NCI-H460 (cell line): ENCODE data around the gene RGS7. TPM values are rescaled to one million over a fixed set of nuclear protein-coding genes. Genes with fewer than 3 reads are reported as not detected.
"Not testable (repeated sequence)": the region's sequence is repeated elsewhere in the genome, so short reads cannot be mapped to it uniquely, and the experiment has no call there.

Experiments
- DNase-seq: peaks from one replicate; pipeline ENCODE4 v3.0.0-alpha.2; 2016; ENCODE audit warnings: low read depth; ENCODE audit errors: extremely low read depth
- total RNA-seq: library from RNA; depleted of rRNA; stranded (reverse); fragments of >200 nt; shearing (Covaris generic); gene quantifications from 2 replicates; pipeline ENCODE4 v1.2.3, GENCODE V29; 2014

The RGS7 gene
- total RNA-seq, 1 experiment from 2014 or later, result 0.10 TPM

DNA sequence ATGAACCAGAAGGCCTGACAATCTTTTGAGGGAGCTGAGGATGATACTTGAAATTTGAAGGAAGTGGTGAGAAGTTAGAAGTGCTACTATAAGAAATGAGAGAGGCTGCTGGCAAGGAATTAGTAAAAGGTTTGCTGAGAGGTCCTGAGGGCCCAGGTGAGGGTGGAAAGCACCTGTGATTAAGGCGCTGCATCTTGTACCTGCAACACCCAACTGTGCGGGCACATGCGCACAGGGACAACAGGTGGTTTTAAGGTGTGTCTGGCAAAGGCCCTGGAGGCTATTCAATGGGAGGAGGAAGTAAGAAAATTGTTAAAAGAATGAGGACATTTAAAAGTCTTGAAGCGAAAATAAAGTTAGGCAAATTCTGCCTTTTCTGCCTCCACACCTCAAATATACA is 349.3 kb downstream of the RGS7 start:
- DNase-seq, result no peak

GRCh38 chr1:240999826-241000225 is 357.2 kb downstream of the RGS7 start:
- no peak for DNase-seq

- DNase-seq, result no peak
Measured at GRCh38 chr1:240998441-240999015, 358.5 kb downstream of the RGS7 start.

- DNase-seq, result no peak
Measured at GRCh38 chr1:240998024-240998423, 359.0 kb downstream of the RGS7 start.

DNA sequence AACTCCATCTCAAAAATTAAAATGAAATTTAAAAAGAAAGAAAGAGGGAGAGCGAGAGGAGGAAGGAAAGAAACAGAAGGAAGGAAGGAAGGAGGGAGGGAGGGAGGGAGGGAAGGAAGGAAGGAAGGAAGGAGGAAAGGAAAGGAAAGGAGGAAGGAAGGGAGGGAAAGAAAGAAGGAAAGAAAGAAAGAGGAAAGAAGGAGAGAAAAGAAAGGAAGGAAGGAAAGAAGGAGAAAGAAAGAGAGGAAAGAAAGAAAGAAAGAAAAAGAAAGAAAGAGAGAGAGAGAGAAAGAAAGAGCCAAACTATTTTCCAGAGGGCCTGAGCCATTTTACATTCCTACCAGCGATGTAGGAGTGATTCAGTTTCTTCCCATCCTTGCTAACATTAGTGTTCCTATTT is 364.0 kb downstream of the RGS7 start:
- no peak for DNase-seq

DNA sequence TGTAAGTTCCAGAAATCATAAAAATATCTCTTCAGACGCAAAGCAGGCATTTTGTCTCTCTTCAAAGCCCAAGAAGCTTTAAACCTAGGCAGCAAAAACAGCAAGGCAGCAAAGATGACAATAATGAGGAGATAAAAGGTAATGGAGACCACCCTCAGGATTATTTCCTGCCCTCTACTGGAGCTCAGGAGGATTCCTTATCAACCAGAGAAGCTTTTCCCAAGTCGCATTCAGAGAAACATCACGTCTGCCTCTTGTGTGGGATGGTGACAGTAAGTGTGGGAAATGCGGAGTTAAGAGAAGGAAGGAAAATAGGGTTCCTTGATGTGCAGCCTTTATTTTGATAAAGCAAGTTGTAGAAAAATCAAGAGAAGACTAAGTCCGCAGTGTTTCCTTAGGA is 365.8 kb downstream of the RGS7 start:
- no peak for DNase-seq

DNA sequence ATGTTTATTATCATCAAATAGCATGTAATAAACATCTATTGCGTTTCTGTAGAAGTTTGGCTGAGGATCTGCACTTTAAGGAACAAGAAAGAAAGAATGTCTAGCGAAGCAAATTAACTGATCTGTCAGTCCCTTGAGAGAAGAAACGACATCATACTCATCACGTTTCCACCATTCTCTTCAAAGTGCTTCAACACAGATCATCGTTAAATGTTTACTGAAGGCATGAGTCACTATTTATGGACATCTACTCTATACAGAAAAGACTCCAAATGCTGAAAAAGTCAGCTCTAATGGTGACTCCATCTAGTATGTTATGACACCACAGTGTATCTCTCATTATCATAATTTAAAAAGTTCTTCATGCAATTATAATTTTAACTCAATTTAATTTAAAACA is 369.1 kb downstream of the RGS7 start:
- no peak for DNase-seq

GRCh38 chr1:240985081-240985480 is 371.9 kb downstream of the RGS7 start:
- DNase-seq, result no peak

DNA sequence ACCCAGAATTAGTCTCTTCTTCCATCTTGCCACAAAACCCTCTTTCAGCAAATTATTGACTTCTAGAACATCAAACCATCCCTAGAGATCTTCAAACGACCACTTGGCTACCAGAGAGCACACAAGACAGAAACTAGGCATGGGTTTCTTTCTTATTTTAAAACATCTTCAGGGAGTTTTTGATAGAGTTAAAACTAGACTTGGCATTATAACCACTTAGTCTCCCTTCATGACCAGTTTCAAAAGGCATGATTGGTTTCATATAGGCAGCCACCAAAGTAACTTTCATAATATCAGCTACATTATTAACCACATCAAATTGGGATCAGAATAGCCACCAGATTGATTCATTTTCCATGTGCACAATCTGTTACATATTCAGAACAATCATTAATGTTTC is 376.7 kb downstream of the RGS7 start:
- DNase-seq, result no peak

- DNase-seq, result no peak
Measured at GRCh38 chr1:240976685-240977084, 380.3 kb downstream of the RGS7 start.

GRCh38 chr1:240973875-240974274 is 383.1 kb downstream of the RGS7 start:
- DNase-seq, result no peak

DNA sequence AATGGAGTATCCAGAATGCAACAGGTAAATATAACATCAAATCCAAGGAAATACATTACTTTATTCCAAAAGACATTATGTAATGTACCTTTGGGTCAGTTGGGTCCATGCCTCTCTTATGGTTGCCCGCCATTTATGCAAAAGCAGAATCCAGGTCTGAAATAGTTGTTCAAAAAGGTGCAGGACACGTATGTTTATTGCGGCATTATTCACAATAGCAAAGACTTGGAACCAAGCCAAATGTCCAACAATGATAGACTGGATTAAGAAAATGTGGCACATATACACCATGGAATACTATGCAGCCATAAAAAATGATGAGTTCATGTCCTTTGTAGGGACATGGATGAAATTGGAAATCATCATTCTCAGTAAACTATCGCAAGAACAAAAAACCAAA is 384.9 kb downstream of the RGS7 start:
- DNase-seq, result not testable (repeated sequence)

DNA sequence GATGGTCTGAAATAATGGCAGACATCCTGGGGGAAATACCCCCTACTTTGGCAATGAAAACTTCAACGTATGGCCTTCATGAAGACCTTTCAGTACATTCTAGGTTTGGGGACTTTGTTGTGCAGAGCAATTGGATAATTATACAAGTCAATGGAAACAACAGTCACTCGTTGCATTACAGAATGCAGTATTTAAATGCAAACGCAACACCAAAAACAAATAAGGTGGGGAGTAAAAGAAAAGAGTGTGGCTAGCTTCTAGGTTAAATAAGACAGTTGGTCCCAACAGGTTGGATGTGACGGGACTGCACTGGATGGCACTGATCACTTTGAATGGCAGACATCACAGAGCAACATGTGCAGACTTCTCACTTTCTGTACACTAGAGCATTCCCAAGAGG is 386.8 kb downstream of the RGS7 start:
- no peak for DNase-seq

DNA sequence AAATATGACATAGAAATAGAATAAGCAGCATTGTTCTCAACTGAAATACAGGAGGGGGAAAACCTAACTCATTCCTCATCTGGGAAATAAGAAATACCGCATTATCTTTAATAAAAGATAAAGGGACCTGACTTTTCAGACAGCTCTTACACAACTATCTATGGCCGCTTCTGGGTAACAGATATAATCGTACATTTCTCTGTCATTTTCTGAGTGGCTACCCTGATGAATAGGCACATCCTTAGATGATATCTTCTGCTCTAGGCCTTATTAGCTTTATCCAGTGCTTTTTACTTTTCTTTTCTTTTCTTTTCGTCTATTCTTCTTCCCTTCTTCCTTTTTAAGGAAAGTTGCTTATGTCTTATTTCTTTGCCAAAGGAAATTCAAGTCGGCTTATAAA is 388.1 kb downstream of the RGS7 start:
- DNase-seq, result no peak

GRCh38 chr1:240967070-240967724 is 389.8 kb downstream of the RGS7 start:
- DNase-seq, result no peak

DNA sequence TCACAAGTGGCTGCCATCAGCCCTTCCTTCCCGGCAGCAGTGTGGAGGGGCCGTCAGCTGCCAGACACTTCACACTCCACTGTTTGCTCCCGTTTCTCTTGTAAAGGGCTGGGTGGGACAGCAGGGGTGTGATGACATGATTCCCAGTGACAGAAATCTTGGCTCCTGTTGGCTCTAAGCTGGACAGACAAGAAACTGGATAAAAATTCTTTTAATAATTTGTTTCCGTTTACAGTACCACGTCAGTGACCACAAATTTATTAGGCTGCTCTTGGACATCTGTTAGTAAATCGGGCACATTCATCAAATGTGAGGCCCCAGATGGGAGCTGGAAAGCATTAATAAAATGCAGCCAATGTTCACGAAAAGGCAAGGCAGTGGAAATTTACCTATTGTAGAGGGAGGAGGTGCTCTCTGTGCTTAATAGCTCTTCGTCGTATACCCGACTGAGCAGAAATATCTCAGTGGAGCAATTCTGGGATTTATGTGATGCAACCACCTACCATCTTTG is 391.4 kb downstream of the RGS7 start:
- no peak for DNase-seq

DNA sequence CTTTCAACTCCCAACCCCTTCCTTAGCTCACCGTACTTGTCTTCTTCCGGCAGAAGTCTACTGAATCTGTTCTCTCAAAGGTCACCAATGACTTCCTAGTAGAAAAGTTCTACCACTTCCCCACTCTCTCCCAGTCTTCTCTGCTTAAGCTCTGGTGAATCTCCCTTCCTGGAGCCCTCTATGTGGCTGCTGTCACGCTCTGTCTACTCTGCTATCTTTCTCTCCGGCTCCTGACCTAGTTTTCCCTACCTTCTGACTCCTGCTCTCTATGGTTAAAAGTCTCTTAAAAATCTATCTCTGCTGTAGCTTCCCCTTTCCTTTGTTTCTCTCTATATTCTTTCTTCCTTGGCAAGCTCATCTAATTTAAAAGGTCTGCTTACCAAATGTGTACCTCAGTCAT is 394.9 kb downstream of the RGS7 start:
- DNase-seq, result no peak

DNA sequence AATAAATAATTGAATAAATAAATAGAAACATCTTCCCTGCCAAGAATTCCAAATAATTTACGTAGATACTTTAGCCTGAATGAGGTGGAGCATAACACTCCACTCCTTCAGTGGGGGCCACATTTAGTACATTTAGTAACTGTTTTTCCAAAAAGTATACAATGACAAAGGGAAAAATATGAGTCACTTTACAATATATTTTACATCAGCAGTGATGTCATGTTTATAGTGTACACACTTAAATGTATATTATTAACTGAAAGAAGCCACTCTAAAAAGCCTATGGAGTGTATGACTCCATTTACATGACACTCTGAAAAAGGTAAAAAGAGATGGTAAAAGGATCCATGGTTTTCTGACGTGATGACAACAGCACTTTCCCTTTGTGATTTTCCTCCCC is 400.6 kb downstream of the RGS7 start:
- no peak for DNase-seq

DNA sequence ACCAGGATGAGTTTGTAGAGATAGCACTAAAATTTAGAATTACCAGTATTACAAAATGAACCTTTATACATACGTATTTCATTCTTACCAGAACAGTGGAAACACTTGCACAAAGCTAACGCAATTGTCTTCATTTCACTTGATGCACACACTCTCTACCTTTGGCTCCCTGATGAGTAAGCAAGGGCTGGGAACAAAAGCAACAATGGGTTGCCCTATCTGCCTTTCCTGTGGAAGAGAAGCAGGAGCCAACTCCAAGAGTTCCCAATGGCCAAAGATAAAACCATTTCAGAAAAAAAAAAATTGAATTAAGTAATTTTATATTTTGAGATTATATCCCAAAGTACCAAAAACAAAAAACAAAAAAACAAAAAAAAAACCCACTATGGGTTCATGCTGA is 401.0 kb downstream of the RGS7 start:
- DNase-seq, result no peak

DNA sequence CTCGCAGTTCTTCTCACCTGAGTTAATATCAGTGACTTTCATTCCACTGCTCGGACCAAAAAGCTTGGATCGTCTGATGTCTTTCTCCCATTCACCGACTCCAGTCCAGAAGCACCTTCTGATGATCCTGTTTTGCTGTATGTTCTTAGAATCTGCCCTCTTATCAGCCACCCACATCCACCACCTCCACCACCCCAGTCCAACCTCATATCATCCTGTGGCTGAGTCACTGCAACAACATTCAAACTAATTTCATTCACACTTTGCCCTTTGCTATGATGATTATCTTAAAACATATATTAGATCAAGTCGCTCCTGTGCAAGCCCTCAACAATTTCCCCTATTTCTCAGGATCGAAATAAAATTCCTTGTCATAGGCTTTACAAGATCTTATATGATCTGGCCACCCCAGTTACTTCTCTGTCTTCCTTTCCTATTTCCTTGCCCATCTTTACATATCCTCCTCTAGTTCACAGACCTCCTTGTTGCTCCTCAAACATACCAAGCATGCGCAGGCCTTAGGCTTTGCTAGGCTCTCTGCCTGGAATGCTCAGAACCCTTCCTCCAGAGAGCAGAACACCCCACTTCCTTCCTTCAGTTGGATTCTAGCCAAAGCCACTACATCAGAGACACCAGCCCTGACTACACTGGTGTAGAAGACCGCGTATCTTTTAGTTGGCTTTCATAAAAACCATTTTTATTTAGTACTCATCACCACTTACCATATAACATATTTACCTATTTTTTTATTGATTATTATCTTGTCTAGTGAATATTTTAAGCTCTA is 409.4 kb downstream of the RGS7 start:
- no peak for DNase-seq

- peak; percentile 58 for DNase-seq
Measured at GRCh38 chr1:240946926-240947325, 410.1 kb downstream of the RGS7 start.

DNA sequence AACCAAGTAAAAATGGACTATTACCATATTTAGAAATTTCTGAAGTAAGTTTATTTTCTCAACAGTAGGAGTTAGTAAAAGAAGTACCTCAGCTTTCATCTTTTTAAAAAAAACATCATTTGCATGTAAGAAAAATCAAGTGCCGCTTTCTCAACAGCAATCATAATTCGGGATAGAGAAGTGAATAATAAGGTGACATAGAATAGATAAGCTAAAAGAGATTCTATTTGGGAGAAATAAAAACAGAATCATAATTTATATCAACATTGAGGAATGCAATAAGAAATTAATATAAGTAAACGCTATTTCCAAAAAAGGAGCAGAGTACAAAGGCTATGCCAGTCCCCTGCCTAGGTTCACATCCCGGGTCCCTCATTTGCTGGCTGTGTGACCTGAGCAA is 414.1 kb downstream of the RGS7 start:
- no peak for DNase-seq
